ENCODE data around the gene RNF39. TPM values are rescaled to one million over a fixed set of nuclear protein-coding genes. Genes with fewer than 3 reads are reported as not detected.
A peak's percentile ranks its signal among the peaks of the same experiment; 100 is the strongest.

The RNF39 gene
- total and polyA plus RNA-seq, 10 of the 15 experiments (the other 5 are each of a cell fraction or from before 2014, with no cell fraction given): 0.04 to 0.11 TPM; not detected in 8

DNA sequence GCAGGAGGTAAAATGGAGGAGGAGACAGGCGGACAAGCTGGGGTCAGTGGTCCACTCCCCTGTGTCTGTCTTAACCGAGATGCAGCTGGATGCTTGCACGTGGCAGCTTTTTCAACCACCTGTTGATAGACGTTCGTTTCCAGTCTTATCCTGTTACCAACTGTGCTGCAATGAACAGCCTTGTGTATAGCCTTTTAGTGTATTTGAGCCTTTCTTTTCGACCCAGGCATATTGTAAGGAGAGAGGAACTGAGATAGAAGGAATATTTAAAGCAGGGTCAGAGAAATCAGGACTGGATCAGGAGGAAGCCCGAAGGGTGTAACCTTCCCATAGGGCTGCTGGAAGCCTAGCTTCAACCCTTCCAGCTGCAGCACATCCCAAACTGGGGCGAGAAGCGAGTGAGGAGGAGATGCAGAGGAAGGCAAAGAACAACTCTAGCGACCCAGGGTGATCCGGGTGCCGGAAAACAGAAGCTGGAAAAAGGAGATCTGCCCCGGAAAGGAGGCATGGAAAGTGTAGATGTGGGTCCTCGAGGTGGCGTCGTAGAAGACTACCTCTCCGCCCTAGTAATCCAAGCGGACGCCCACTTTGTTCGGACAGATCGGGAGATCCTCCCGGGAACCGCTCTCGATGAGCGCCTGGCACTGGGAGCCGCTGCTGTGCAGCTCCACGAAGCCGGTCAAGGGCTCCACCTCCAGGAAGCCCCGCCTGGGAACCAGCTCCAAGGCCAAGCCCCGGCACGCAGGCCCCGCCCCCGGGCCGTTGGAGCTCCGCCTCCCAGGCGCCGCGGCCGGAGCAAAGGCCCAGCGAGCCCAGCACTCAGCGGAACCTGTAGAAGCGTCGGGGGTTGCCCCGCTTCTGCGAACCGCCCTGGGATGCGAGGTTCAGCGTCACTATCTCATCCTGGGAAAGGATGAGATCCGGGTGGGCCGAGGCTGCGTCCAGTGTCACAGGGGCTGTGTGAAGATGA lies 26.2 kb upstream of the RNF39 start:
- H2AFZ ChIP-seq (ENCODE audit: control insufficient read depth, low read depth, low read length): peak overlapping the region; percentile 57
- WGBS (ENCODE audit: insufficient coverage, insufficient replicate concordance, low lambda C conversion rate, missing lambda C conversion rate): 1% methylated on average over 51 of the region's 51 CpGs
- no peak overlapping the region for H3K27ac ChIP-seq (ENCODE audit: control insufficient read depth, insufficient read depth)
- no peak overlapping the region for H3K9ac ChIP-seq (ENCODE audit: control insufficient read depth, insufficient read depth, low read length)
- POLR2A ChIA-PET: interaction anchor here (0.9 to 1.6 kb wide), 2 partner anchors 23 to 35 kb away, joined by 3 to 4 read pairs; partner anchors contain the start of gene PPP1R11
- H3K4me1 ChIP-seq (ENCODE audit: control insufficient read depth, insufficient read depth, low read length): peaks cover 19% of the 10 kb centered on the region
- ATAC-seq (peak; percentile 87), DNase-seq (ENCODE audit: low read depth, low spot score) (no peak), FAIRE-seq (no peak)
- H3K4me2 ChIP-seq (ENCODE audit: control insufficient read depth, insufficient read depth): peak overlapping the region; percentile 72
- no peaks in the 10 kb centered on the region for H3K79me2 ChIP-seq (ENCODE audit: control insufficient read depth, insufficient read depth, low read length)
- RAD21 ChIA-PET (ENCODE audit: unreplicated experiment): interaction anchor here (0.7 to 9.0 kb wide), 11 partner anchors 10 to 158 kb away, joined by 3 to 333 read pairs (median 3); partner anchors contain the start of genes PPP1R11, TRIM31 and TRIM40
- no peaks in the 10 kb centered on the region for H3K36me3 ChIP-seq (ENCODE audit: control insufficient read depth in 2 of 2, insufficient read depth in 2 of 2, low read length in 1 of 2)
- H3K27me3 ChIP-seq (replicated peaks in 1 of 2; ENCODE audit: control insufficient read depth in 2 of 2, insufficient read depth in 2 of 2, low read length in 1 of 2): peaks cover 12 to 27% of the 10 kb centered on the region in 2 experiments
- SMC1A ChIA-PET (ENCODE audit: uncharacterized antibody, unreplicated experiment): interaction anchor here (0.9 to 16.6 kb wide), 3 partner anchors 9 to 35 kb away, joined by 4 to 647 read pairs (median 5); partner anchors contain the start of genes PPP1R11 and TRIM40
- TF ChIP-seq IKZF1 (conservative IDR thresholded peaks at IDR 0.05) (peak; percentile 50), EGR1 (IDR thresholded peaks at IDR 0.05; ENCODE audit: borderline replicate concordance in 1 of 2, low read depth in 2 of 2, low read length in 2 of 2) (no peak), USF1 (IDR thresholded peaks at IDR 0.05; ENCODE audit: borderline replicate concordance, extremely low read length, insufficient read depth, low read depth, low read length) (no peak)
- TF ChIP-seq, protein P1, sequence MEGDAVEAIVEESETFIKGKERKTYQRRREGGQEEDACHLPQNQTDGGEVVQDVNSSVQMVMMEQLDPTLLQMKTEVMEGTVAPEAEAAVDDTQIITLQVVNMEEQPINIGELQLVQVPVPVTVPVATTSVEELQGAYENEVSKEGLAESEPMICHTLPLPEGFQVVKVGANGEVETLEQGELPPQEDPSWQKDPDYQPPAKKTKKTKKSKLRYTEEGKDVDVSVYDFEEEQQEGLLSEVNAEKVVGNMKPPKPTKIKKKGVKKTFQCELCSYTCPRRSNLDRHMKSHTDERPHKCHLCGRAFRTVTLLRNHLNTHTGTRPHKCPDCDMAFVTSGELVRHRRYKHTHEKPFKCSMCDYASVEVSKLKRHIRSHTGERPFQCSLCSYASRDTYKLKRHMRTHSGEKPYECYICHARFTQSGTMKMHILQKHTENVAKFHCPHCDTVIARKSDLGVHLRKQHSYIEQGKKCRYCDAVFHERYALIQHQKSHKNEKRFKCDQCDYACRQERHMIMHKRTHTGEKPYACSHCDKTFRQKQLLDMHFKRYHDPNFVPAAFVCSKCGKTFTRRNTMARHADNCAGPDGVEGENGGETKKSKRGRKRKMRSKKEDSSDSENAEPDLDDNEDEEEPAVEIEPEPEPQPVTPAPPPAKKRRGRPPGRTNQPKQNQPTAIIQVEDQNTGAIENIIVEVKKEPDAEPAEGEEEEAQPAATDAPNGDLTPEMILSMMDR (IDR thresholded peaks at IDR 0.05 in 2 of 3, conservative IDR thresholded peaks at IDR 0.05 in 1 of 3; ENCODE audit: control insufficient read depth in 2 of 3, extremely low read depth in 1 of 3, insufficient read depth in 1 of 3, low read depth in 3 of 3, low read length in 3 of 3): peak in 1 of 3 experiments; percentile 24; a peak in 2 of 6 replicates
- H4K20me1 ChIP-seq (ENCODE audit: control insufficient read depth, insufficient read depth): no peaks in the 10 kb centered on the region
- intact Hi-C loops (cut with micrococcal nuclease; ENCODE audit: unreplicated experiment): no loop called here
- H3K4me3 ChIP-seq: peak overlapping the region; percentile 3; the same call in 1 of the 2 replicates
- in situ Hi-C loops (cut with MboI): no loop called here
- BruUV-seq (replicated peaks): no TSS peak
- CTCF ChIA-PET: interaction anchor here (0.6 to 6.6 kb wide), 21 partner anchors 10 to 454 kb away, joined by 3 to 561 read pairs (median 4); partner anchors contain the start of genes POLR1H, PPP1R11, TRIM26 and TRIM31
- H3K9me3 ChIP-seq (replicated peaks; ENCODE audit: control insufficient read depth, insufficient read depth, low read length): no peaks in the 10 kb centered on the region
